SK-N-SH treated with all-trans-retinoic acid at 6 μM for 48 hours (cell line): ENCODE measurements around the gene NMRK2.

Source experiments
- ARNTL ChIP-seq: fragments of 450-650 bp; formaldehyde crosslinking; IDR thresholded peaks from 2 replicates; pipeline ENCODE4 v1.5.0; 2020; ENCODE audit warnings: low read depth, mild to moderate bottlenecking, moderate library complexity, borderline replicate concordance
- BACH2 ChIP-seq: fragments of 250-450 bp; sonication (Bioruptor Pico); IDR thresholded peaks from 2 replicates; pipeline ENCODE4 v1.9.0; 2021; ENCODE audit warnings: mild to moderate bottlenecking, borderline replicate concordance
- CSDC2 ChIP-seq: fragments of 250-450 bp; sonication (Bioruptor Pico); IDR thresholded peaks from 2 replicates; pipeline ENCODE4 v1.5.0; 2020; ENCODE audit warnings: mild to moderate bottlenecking, moderate library complexity
- RARB ChIP-seq: fragments of 250-450 bp; sonication (Bioruptor Pico); IDR thresholded peaks from 2 replicates; pipeline ENCODE4 v1.8.0; 2021; ENCODE audit warnings: mild to moderate bottlenecking, moderate library complexity
- ZFP3 ChIP-seq: fragments of 250-450 bp; sonication (Bioruptor Pico); IDR thresholded peaks from 2 replicates; pipeline ENCODE4 v1.5.0; 2020; ENCODE audit warnings: mild to moderate bottlenecking, moderate library complexity
- ZNF70 ChIP-seq: fragments of 450-650 bp; formaldehyde crosslinking; IDR thresholded peaks from 2 replicates; pipeline ENCODE4 v1.5.0; 2020; ENCODE audit warnings: mild to moderate bottlenecking, moderate library complexity

GRCh38 chr19:3910105-3910504 lies 22.8 kb upstream of the NMRK2 start:
- no peak for TF ChIP-seq RARB (CRISPR knock-in tag)
- TF ChIP-seq CSDC2 (CRISPR knock-in tag): no peak
- TF ChIP-seq ZFP3 (CRISPR knock-in tag): no peak
- TF ChIP-seq BACH2 (CRISPR knock-in tag): no peak
- no peak for TF ChIP-seq ZNF70 (CRISPR knock-in tag)
- no peak for TF ChIP-seq ARNTL (CRISPR knock-in tag)
